ENCODE measurements around the gene RAPGEF4. TPM values are rescaled to one million over a fixed set of nuclear protein-coding genes. Genes with fewer than 3 reads are reported as not detected.

The RAPGEF4 gene
- total RNA-seq, 1 donor from 2014 or later = 0.57 TPM

DNA sequence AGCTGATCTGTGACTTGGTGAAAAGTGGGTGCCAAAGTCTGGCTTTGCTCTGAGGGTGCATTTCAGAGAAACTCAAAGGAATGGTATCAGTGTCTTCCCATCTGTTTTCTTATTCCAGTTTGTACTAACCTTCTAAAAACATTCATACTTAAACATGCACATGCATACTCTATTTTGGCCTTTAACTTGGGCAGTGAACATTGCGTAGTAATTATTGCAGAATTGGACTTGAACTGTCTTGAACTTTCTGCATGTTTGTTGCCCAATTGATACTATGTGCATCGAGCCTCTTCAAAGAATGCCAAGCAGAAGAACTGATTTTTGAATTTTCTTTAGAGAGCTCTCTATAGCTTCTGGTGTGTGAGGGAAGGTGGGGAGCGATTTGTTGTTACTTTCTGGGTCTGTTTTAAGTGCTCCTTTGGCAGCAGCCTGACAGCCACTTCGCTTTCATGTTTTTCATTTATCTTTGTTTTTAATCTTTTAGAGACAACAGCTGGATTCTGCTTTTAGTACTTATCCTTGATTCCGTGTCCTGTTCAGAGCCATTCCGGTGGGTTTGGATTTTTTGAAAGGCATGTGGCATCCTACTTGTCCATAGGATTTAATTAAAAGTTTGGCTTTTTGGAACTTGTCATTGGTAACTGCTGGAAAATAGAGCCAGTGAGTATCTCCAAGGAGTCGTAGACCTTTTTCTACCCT, 159.2 kb downstream of the RAPGEF4 start:
- Mint-ChIP-seq H3K27me3 (ENCODE audit: low read depth) (peaks cover 25% of the 10 kb centered on the region), H3K4me1 (ENCODE audit: low read depth) (no peaks in the 10 kb centered on the region), H3K9me3 (ENCODE audit: low read depth) (no peaks in the 10 kb centered on the region), H3K36me3 (ENCODE audit: low read depth) (no peaks in the 10 kb centered on the region), H3K27ac (ENCODE audit: unreplicated experiment) (no peak overlapping the region), H3K4me3 (ENCODE audit: unreplicated experiment) (no peak overlapping the region)
- TF ChIP-seq, protein P1, sequence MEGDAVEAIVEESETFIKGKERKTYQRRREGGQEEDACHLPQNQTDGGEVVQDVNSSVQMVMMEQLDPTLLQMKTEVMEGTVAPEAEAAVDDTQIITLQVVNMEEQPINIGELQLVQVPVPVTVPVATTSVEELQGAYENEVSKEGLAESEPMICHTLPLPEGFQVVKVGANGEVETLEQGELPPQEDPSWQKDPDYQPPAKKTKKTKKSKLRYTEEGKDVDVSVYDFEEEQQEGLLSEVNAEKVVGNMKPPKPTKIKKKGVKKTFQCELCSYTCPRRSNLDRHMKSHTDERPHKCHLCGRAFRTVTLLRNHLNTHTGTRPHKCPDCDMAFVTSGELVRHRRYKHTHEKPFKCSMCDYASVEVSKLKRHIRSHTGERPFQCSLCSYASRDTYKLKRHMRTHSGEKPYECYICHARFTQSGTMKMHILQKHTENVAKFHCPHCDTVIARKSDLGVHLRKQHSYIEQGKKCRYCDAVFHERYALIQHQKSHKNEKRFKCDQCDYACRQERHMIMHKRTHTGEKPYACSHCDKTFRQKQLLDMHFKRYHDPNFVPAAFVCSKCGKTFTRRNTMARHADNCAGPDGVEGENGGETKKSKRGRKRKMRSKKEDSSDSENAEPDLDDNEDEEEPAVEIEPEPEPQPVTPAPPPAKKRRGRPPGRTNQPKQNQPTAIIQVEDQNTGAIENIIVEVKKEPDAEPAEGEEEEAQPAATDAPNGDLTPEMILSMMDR (IDR thresholded peaks at IDR 0.05) = no peak
- DNase-seq (ENCODE audit: low spot score) = no peak

DNA sequence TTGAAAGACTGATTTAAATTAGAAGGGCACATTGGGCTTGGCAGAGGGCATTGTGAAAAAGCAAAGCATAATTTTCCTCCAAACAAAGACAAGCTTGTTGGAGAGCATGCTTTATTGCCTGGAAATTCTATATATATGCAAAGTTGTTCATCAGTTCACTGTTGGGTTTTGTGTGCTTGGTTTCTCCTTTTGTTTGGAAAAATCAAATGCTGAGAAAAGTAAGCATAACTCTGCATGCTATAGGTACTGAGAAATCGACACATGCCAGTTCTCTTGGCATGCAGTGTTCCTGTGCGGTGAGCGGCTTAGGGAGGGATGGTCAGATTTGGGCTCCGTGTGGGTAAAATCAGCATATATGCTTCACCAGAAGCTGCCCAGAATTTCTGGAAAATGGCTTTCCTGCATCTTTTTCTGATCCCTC, 161.0 kb downstream of the RAPGEF4 start:
- TF ChIP-seq, protein P1 (IDR thresholded peaks at IDR 0.05) = no peak

DNA sequence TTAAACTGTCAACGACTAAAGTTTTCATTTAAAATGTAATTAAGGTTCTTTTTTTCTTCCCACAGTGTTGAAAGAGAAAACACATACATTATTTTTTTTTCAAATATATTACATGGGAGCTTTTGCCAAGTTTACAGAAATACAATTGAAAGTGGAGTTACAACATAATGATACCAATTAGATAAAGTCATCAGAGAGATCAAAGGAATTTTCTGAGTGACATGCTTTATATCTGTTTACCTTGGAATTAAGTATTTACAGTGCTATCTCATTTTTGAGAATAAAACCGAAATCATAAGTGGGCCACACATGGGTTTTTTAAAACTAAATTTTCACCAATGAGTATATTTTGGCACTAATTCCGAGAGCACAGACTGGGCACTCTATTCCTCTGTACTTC, 165.2 kb downstream of the RAPGEF4 start:
- no peak overlapping the region for H3K4me3 Mint-ChIP-seq (ENCODE audit: unreplicated experiment)
- TF ChIP-seq, protein P1 (IDR thresholded peaks at IDR 0.05) = no peak
- no peaks in the 10 kb centered on the region for H3K36me3 Mint-ChIP-seq (ENCODE audit: low read depth)
- H3K9me3 Mint-ChIP-seq (ENCODE audit: low read depth) = no peaks in the 10 kb centered on the region
- H3K4me1 Mint-ChIP-seq (ENCODE audit: low read depth) = no peaks in the 10 kb centered on the region
- no peak overlapping the region for H3K27ac Mint-ChIP-seq (ENCODE audit: unreplicated experiment)
- H3K27me3 Mint-ChIP-seq (ENCODE audit: low read depth) = peaks cover 13% of the 10 kb centered on the region
- no peak for DNase-seq (ENCODE audit: low spot score)

More for the DNA sequence above, 161.0 kb downstream of the RAPGEF4 start:
- no peak for DNase-seq (ENCODE audit: low spot score)
- Mint-ChIP-seq H3K9me3 (ENCODE audit: low read depth) (no peaks in the 10 kb centered on the region), H3K4me1 (ENCODE audit: low read depth) (no peaks in the 10 kb centered on the region), H3K4me3 (ENCODE audit: unreplicated experiment) (no peak overlapping the region), H3K27me3 (ENCODE audit: low read depth) (peaks cover 21% of the 10 kb centered on the region), H3K36me3 (ENCODE audit: low read depth) (no peaks in the 10 kb centered on the region), H3K27ac (ENCODE audit: unreplicated experiment) (no peak overlapping the region)

DNA sequence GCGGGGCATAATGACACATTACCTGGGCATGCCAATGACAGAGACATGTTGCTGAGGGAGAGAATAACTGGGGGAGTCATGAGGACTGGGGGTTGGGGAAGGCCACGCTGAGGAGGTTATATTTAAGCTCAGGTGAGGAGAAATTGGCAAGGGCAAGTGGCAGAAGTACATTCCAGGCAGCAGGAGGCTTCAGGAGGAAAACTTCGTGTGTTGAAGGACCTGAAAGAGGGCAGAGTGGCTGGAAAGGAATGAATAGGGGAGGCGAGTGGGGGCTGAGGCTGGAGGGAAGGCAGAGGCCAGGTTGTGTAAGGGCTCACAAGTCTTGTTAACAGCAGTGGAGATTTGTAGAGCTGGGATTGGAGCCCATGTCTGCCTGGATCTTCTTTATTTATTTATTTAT, 166.3 kb downstream of the RAPGEF4 start:
- no peaks in the 10 kb centered on the region for H3K4me1 Mint-ChIP-seq (ENCODE audit: low read depth)
- H3K4me3 Mint-ChIP-seq (ENCODE audit: unreplicated experiment) = no peak overlapping the region
- H3K27ac Mint-ChIP-seq (ENCODE audit: unreplicated experiment) = peak overlapping the region; percentile 3
- DNase-seq (ENCODE audit: low spot score) = no peak
- no peaks in the 10 kb centered on the region for H3K36me3 Mint-ChIP-seq (ENCODE audit: low read depth)
- no peaks in the 10 kb centered on the region for H3K9me3 Mint-ChIP-seq (ENCODE audit: low read depth)
- TF ChIP-seq, protein P1 (IDR thresholded peaks at IDR 0.05) = no peak
- H3K27me3 Mint-ChIP-seq (ENCODE audit: low read depth) = peaks cover 12% of the 10 kb centered on the region

DNA sequence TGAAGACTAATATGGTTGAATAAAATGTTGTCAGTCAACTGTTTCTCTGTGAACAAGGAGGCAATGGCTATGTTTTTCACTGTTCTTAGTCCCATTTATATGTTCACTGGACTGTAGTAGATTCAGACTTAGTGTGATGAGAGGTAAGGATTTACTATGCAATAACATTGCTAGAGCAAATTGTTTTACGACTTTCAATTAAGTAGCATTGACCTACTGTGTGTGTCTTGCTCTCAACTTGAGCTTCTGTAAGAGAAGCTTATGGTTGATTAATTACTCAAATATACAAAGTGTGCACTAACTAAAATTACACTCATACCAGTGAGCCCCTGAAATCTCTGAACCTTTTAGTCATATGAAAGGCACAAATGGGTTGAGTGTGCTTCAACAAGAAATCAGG, 168.6 kb downstream of the RAPGEF4 start:
- no peak overlapping the region for H3K27ac Mint-ChIP-seq (ENCODE audit: unreplicated experiment)
- DNase-seq (ENCODE audit: low spot score) = no peak
- no peaks in the 10 kb centered on the region for H3K36me3 Mint-ChIP-seq (ENCODE audit: low read depth)
- no peaks in the 10 kb centered on the region for H3K4me1 Mint-ChIP-seq (ENCODE audit: low read depth)
- TF ChIP-seq, protein P1 (IDR thresholded peaks at IDR 0.05) = no peak
- H3K27me3 Mint-ChIP-seq (ENCODE audit: low read depth) = peaks cover 3% of the 10 kb centered on the region
- H3K9me3 Mint-ChIP-seq (ENCODE audit: low read depth) = no peaks in the 10 kb centered on the region
- no peak overlapping the region for H3K4me3 Mint-ChIP-seq (ENCODE audit: unreplicated experiment)
